ENCODE data around the gene PLXND1.
"Not testable (repeated sequence)": the region's sequence is repeated elsewhere in the genome, so short reads cannot be mapped to it uniquely, and the experiment has no call there.

Gene PLXND1

DNA sequence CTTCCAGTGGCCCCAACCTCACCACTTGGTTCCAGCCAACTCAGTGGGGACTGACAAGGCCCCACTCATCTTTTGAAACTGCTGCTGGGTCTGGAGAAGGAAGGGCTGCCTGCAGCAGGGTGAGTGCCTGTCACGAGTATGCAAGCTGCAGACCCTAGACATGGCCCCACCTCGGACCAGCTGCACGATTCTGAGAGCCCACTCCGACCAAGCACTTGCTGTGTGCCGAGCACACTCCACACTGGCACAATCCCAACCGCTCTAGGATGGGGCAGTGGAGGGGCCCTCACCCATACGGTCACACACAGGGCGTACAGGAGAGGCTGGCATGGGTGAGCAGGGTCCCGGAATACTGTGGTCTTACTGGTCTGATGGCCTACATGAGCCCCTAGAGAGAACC lies 8.0 kb upstream of the PLXND1 start:
- in situ Hi-C loops (cut with HindIII; ENCODE audit: low sequenced_read_pairs), result no loop called here
- no peak for DNase-seq (ENCODE audit: low read depth, low spot score)
- TF ChIP-seq, protein P1, sequence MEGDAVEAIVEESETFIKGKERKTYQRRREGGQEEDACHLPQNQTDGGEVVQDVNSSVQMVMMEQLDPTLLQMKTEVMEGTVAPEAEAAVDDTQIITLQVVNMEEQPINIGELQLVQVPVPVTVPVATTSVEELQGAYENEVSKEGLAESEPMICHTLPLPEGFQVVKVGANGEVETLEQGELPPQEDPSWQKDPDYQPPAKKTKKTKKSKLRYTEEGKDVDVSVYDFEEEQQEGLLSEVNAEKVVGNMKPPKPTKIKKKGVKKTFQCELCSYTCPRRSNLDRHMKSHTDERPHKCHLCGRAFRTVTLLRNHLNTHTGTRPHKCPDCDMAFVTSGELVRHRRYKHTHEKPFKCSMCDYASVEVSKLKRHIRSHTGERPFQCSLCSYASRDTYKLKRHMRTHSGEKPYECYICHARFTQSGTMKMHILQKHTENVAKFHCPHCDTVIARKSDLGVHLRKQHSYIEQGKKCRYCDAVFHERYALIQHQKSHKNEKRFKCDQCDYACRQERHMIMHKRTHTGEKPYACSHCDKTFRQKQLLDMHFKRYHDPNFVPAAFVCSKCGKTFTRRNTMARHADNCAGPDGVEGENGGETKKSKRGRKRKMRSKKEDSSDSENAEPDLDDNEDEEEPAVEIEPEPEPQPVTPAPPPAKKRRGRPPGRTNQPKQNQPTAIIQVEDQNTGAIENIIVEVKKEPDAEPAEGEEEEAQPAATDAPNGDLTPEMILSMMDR (IDR thresholded peaks at IDR 0.05; ENCODE audit: low read depth, low read length), result no peak
- no peak overlapping the region for H3K4me3 ChIP-seq (ENCODE audit: low read depth, low read length)

DNA sequence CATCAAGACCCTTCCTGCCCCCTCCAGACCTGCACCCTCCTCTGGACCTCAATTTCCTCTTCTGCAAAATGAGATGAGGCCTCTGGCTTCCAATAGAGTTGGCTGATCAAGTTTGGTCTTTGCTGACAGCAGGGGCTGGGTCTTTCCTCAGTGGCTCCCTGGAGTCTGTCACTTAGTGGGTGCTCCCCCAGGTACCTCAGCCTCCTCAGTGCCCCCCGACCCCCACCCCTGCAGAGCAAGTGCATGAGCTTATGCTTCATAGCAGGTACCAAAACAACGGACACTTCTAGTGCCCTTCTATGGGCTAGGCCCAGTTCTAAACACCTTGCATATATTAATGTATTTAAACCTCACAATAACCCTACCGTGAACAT lies 6.9 kb upstream of the PLXND1 start:
- no peak overlapping the region for H3K4me3 ChIP-seq (ENCODE audit: low read depth, low read length)
- in situ Hi-C loops (cut with HindIII; ENCODE audit: low sequenced_read_pairs), result no loop called here
- DNase-seq (ENCODE audit: low read depth, low spot score), result no peak
- TF ChIP-seq, protein P1 (IDR thresholded peaks at IDR 0.05; ENCODE audit: low read depth, low read length), result no peak

- in situ Hi-C loops (cut with HindIII; ENCODE audit: low sequenced_read_pairs), result no loop called here
- no peak for DNase-seq (ENCODE audit: low read depth, low spot score)
Observed at GRCh38 chr3:129612534-129613366, 6.3 kb upstream of the PLXND1 start.

DNA sequence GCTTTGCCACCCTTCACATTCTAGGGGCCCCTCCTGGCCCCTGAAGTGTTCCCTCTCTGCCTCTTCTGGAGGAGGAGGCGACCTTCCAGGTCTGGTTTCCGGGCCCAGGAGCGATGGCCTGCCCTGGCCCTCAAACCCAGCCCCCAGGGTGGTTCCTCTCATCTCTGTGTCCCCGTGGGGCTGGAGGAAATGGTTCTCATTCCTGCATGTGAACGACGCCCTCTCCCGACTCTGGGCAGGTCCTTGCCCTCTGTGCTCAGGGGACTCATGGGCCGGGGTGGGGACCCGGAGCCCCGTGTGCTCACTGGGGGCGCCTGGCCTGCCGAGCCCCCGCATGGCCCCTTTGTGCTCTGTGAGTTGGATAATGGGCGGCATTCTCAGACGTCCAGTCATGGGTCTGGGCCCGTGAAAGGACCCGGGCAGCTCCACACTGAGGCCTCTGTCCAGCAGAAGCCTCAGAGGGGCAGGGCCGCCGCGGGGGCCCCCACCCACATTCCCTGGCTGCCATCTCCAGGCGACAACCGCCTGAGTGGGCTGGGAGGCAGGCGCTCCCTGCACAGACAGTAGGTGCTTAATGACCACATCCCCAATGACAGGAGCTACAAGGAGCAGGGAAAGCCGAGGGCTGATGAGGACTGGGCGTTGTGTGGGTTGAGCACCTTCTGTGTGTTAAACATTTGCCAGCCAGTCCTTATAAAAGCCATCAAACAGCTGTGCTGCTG lies 5.5 kb upstream of the PLXND1 start:
- in situ Hi-C loops (cut with HindIII; ENCODE audit: low sequenced_read_pairs), result no loop called here
- TF ChIP-seq, protein P1 (IDR thresholded peaks at IDR 0.05; ENCODE audit: low read depth, low read length), result no peak
- DNase-seq (ENCODE audit: low read depth, low spot score), result peak; percentile 66
- H3K4me3 ChIP-seq (ENCODE audit: low read depth, low read length), result no peak overlapping the region

More at GRCh38 chr3:129612534-129613366, 6.3 kb upstream of the PLXND1 start:
- H3K4me3 ChIP-seq (ENCODE audit: low read depth, low read length), result no peak overlapping the region
- TF ChIP-seq, protein P1 (IDR thresholded peaks at IDR 0.05; ENCODE audit: low read depth, low read length), result no peak

GRCh38 chr3:129611446-129611800 lies 4.9 kb upstream of the PLXND1 start:
- H3K4me3 ChIP-seq (ENCODE audit: low read depth, low read length), result no peak overlapping the region
- in situ Hi-C loops (cut with HindIII; ENCODE audit: low sequenced_read_pairs), result no loop called here
- no peak for DNase-seq (ENCODE audit: low read depth, low spot score)
- TF ChIP-seq, protein P1 (IDR thresholded peaks at IDR 0.05; ENCODE audit: low read depth, low read length), result no peak

GRCh38 chr3:129610794-129611445 lies 4.4 kb upstream of the PLXND1 start:
- in situ Hi-C loops (cut with HindIII; ENCODE audit: low sequenced_read_pairs); DNase-seq (ENCODE audit: low read depth, low spot score): not testable (repeated sequence)

GRCh38 chr3:129610276-129610675 lies 3.8 kb upstream of the PLXND1 start:
- in situ Hi-C loops (cut with HindIII; ENCODE audit: low sequenced_read_pairs), result no loop called here
- no peak overlapping the region for H3K4me3 ChIP-seq (ENCODE audit: low read depth, low read length)
- DNase-seq (ENCODE audit: low read depth, low spot score), result no peak
- TF ChIP-seq, protein P1 (IDR thresholded peaks at IDR 0.05; ENCODE audit: low read depth, low read length), result no peak

More at GRCh38 chr3:129610794-129611445, 4.4 kb upstream of the PLXND1 start:
- H3K4me3 ChIP-seq (ENCODE audit: low read depth, low read length), result not testable (repeated sequence)

Data from astrocyte of the spinal cord (primary cell).